ENCODE results near the gene ASB6.
A peak's percentile ranks its signal among the peaks of the same experiment; 100 is the strongest.
"Not testable (repeated sequence)": the region's sequence is repeated elsewhere in the genome, so short reads cannot be mapped to it uniquely, and the experiment has no call there.

Gene ASB6

GRCh38 chr9:129604056-129604765 is 37.7 kb downstream of the ASB6 start:
- DNase-seq: no peak

DNA sequence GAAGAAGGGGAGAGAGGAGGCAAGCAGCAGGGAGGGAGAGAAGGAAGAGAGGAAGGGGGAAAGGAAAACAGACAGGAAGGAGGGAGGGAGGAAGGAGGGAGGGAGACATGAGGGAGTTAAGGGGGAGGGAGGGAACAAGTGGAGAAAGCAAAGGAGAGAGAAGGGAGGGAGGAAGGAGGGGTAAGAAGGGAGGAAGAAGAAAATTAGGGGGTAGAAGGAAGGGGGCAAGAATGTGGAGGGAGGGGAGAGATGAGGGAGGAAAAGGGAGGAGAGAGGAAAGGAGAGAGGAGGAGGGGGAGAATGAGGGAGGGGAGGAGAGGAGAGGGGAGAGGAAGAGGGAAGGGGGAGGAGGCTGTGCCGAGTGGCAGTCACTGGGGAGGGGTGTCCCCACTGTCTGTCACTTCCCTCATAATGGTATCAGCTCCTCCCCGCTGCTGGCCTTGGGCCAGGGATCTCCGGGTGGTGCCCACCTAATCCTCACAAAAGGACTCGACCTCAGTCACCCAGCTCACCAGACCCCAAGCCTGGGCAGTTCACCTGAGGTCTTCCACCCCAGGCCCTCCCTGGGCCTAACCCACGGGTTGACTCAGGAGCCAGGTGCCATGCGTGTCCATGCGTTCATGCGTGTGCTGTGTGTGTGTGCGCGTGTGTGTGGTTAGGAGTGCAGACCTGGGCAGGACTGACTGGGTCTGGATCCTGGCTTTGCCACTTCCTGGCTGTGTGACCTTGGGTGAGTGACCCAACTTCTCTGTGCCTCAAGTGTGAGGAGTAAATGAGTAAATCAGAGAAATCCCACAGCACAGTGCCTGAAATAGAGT is 39.1 kb downstream of the ASB6 start:
- DNase-seq: no peak

GRCh38 chr9:129601082-129601674 is 40.8 kb downstream of the ASB6 start:
- no peak for DNase-seq

DNA sequence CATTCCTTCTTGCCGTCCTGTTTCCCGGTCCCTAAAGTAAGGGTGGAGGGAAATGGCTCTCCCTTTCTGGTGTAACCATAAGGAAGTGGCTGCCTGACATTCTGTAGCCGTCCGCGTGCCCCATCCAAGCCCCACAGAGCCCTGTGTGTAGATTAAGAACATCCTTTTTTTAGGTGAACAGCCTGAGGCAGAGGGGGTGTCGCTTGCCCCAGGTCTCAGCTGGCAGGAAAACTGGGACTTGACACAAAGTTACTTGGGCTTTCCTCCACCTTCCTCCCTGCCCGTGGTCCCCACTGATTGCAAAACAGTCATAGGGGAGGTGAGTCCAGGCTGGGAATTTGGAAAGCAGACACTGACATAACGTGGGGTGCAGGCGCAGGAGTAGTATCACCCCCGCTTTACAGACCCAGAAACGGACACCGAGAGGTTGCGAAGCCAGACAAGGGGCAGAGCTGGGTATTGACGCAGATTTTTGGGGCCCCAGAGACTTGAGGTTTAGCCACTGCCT is 43.8 kb downstream of the ASB6 start:
- DNase-seq: no peak

- peak; percentile 34 for DNase-seq
These were observed 44.4 kb downstream of the ASB6 start for GRCh38 chr9:129597355-129598088.

GRCh38 chr9:129596541-129597331 is 45.2 kb downstream of the ASB6 start:
- no peak for DNase-seq

- no peak for DNase-seq
These were observed 45.9 kb downstream of the ASB6 start for GRCh38 chr9:129595903-129596540.

DNA sequence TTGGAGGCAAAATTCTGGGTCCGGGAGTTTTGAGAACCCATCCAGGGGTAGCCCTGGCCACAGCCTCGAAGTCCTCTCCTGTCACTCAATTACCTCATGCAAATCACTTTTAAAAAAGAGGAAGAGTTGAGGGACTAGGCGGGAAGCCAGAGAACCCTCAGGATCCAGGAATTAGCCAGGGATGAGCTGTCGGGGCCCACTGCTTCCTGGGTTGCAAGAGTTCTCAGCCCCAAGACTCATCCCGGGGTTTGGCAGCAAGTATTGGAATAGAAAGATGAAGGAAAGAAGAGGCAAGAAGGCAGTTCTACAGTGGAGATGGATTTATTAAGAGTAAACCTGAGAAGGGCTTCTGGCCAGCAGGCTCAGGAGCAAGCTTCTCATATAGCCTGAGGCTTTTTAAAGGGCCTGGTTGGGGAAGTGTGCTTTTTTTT is 46.6 kb downstream of the ASB6 start:
- DNase-seq: no peak

DNA sequence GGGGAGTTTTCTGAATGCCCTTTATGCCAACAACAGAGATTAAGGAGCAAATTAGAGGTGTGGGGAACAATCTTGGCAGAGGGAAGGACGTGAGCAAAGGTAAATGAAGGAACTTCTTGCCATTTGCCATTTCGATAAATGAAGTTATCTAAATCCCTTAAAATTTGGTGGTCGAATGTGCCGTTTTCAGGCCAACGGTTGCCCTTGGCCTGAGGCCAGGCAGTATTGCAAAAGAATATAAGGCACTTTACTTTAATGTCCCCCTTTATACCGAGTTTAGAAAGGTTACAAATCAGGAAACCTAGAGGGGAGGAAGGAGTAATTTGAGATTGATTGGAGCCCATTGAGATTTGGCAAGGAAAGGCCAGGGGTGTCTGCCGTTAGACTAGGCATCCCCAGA is 47.3 kb downstream of the ASB6 start:
- DNase-seq: no peak

- not testable (repeated sequence) for DNase-seq
These were observed 49.2 kb downstream of the ASB6 start for GRCh38 chr9:129592790-129593189.

- no peak for DNase-seq
These were observed 50.0 kb downstream of the ASB6 start for GRCh38 chr9:129591916-129592315.

- no peak for DNase-seq
These were observed 51.5 kb downstream of the ASB6 start for GRCh38 chr9:129590466-129590865.

DNA sequence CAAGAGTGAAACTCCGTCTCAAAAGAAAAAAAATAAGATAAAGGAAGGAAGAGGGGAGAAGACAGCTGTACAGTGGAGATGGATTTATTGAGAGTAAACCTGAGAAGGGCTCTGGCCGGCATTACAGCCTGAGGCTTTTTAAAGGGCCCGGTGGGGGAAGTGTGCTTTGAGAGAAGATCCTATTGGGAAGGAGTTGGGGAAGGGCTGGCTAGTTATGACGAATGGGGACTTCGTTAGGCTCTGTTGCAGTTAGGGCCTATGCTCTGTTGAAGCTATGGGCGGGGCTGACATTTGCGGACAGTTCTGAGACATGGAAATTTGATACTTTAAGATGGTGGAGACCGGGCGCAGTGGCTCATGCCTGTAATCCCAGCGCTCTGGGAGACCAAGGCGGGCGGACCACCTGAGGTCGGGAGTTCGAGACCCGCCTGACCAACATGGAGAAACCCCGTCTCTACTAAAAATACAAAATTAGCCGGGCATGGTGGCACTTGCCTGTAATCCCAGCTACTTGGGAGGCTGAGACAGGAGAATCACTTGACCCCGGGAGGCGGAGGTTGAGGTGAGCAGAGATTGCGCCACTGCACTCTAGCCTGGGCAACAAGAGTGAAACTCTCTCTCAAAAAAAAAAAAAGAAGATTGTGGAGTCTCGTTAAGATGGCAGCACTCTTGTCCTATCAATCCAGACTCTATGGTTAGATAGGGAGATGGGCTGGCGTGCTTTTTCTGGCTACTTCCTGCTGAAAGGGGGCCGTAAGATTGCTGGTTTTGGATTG is 54.3 kb downstream of the ASB6 start:
- DNase-seq: no peak

DNA sequence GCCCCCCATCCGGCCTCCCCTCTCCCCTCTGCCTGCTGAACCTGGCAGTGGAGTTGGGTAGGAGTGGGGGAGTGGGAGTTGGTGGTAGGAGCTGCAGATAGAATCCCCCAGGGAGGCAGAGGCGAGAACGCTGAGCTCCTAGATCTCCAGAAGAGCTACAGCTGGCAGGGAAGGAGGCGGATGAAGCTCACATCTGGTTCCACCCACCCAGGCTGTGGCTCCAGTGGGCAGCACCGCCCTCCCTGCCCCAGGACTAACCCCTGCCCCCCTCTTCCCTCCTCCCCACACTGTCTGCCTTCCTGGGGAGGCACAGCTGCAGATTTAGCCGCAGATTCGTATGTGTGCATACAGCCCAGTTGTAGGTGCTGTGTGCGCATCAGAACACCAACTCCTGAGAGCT is 55.3 kb downstream of the ASB6 start:
- DNase-seq: no peak

- DNase-seq: no peak
These were observed 55.7 kb downstream of the ASB6 start for GRCh38 chr9:129586245-129586644.

- DNase-seq: no peak
These were observed 56.6 kb downstream of the ASB6 start for GRCh38 chr9:129585352-129585751.
